Esophagus mucosa (tissue), 1 donor: ENCODE measurements around the gene ZC3H10. TPM values are rescaled to one million over a fixed set of nuclear protein-coding genes. Genes with fewer than 3 reads are reported as not detected.

Experiments used
- total RNA-seq: library from RNA; stranded (reverse); gene quantifications from one replicate; pipeline ENCODE4 v1.2.4, GENCODE V29; 2023
- donor health status: DM: yes; HTN: yes; CAD: no.

ZC3H10 gene
- total RNA-seq, 1 donor from 2014 or later, result 1.8 TPM

Other genes starting within 250 kb of the ZC3H10 start
- 66.9 TPM for gene PYM1, start 190.4 kb upstream of the ZC3H10 start, total RNA-seq
- 170 TPM for gene DGKA, start 187.1 kb upstream of the ZC3H10 start, total RNA-seq
- 0.52 TPM for gene PMEL, start 152.2 kb upstream of the ZC3H10 start, total RNA-seq
- gene CDK2, start 151.4 kb upstream of the ZC3H10 start, total RNA-seq, result 20.5 TPM
- gene RAB5B, start 144.2 kb upstream of the ZC3H10 start, total RNA-seq, result 111 TPM
- gene SUOX, start 121.0 kb upstream of the ZC3H10 start, total RNA-seq, result 16.0 TPM
- gene IKZF4, start 97.2 kb upstream of the ZC3H10 start, total RNA-seq, result 4.3 TPM
- 52.8 TPM for gene RPS26, start 76.3 kb upstream of the ZC3H10 start, total RNA-seq
- 68.1 TPM for gene ERBB3, start 38.1 kb upstream of the ZC3H10 start, total RNA-seq
- 125 TPM for gene PA2G4, start 13.7 kb upstream of the ZC3H10 start, total RNA-seq
- 4,992 TPM for gene RPL41, start 1.6 kb upstream of the ZC3H10 start, total RNA-seq
- gene ESYT1, start 10.0 kb downstream of the ZC3H10 start, total RNA-seq, result 48.8 TPM
- gene MYL6B, start 34.3 kb downstream of the ZC3H10 start, total RNA-seq, result 54.2 TPM
- 1,179 TPM for gene MYL6, start 40.1 kb downstream of the ZC3H10 start, total RNA-seq
- gene SMARCC2, start 71.2 kb downstream of the ZC3H10 start, total RNA-seq, result 44.4 TPM
- 26.9 TPM for gene RNF41, start 103.7 kb downstream of the ZC3H10 start, total RNA-seq
- 26.5 TPM for gene NABP2, start 106.1 kb downstream of the ZC3H10 start, total RNA-seq
- gene SLC39A5, start 111.8 kb downstream of the ZC3H10 start, total RNA-seq, result not detected
- gene ANKRD52, start 140.1 kb downstream of the ZC3H10 start, total RNA-seq, result 19.8 TPM
- gene COQ10A, start 148.7 kb downstream of the ZC3H10 start, total RNA-seq, result 3.1 TPM
- gene CS, start 182.1 kb downstream of the ZC3H10 start, total RNA-seq, result 215 TPM
- 67.7 TPM for gene CNPY2, start 197.7 kb downstream of the ZC3H10 start, total RNA-seq
- gene PAN2, start 215.7 kb downstream of the ZC3H10 start, total RNA-seq, result 21.4 TPM
- gene IL23A, start 220.6 kb downstream of the ZC3H10 start, total RNA-seq, result 1.8 TPM
- gene STAT2, start 241.8 kb downstream of the ZC3H10 start, total RNA-seq, result 54.5 TPM
- not detected for gene APOF, start 244.6 kb downstream of the ZC3H10 start, total RNA-seq